Nephron progenitor cell (in vitro differentiated cells): Measurements from ENCODE around the gene MAP3K1.

ENCODE experiments used
- DNase-seq: peaks from one replicate; pipeline ENCODE4 v3.0.0; 2021
- H3K27ac Mint-ChIP-seq: 2 replicates; pipeline ENCODE4 v1.8.0; 2021; ENCODE audit warnings: mild to moderate bottlenecking, moderate library complexity, mixed read lengths
- H3K27me3 Mint-ChIP-seq: 2 replicates; pipeline ENCODE4 v1.8.0; 2021; ENCODE audit warnings: mild to moderate bottlenecking, low read depth, mixed read lengths; ENCODE audit not compliant: poor library complexity
- H3K36me3 Mint-ChIP-seq: 2 replicates; pipeline ENCODE4 v1.8.0; 2021; ENCODE audit warnings: low read depth, mixed read lengths
- H3K4me1 Mint-ChIP-seq: 2 replicates; pipeline ENCODE4 v1.8.0; 2021; ENCODE audit warnings: mixed read lengths
- H3K4me3 Mint-ChIP-seq: 2 replicates; pipeline ENCODE4 v1.8.0; 2021; ENCODE audit warnings: mild to moderate bottlenecking, moderate library complexity, mixed read lengths
- H3K9me3 Mint-ChIP-seq: 2 replicates; pipeline ENCODE4 v1.8.0; 2021; ENCODE audit warnings: mild to moderate bottlenecking, moderate library complexity, mixed read lengths
- CTCF ChIP-seq: fragments of 200-600 bp; sonication (generic); IDR thresholded peaks from 2 replicates; pipeline ENCODE4 v1.5.0; 2021; ENCODE audit warnings: antibody characterized with exemption

MAP3K1 gene

GRCh38 chr5:56812110-56812509 is 3.2 kb upstream of the MAP3K1 start:
- H3K27ac Mint-ChIP-seq, result no peak overlapping the region
- DNase-seq, result no peak
- no peaks in the 10 kb centered on the region for H3K36me3 Mint-ChIP-seq
- no peak overlapping the region for H3K4me3 Mint-ChIP-seq
- H3K27me3 Mint-ChIP-seq, result peaks cover 16% of the 10 kb centered on the region
- no peak for TF ChIP-seq CTCF
- H3K9me3 Mint-ChIP-seq, result no peaks in the 10 kb centered on the region
- H3K4me1 Mint-ChIP-seq, result peaks cover 10% of the 10 kb centered on the region

GRCh38 chr5:56813302-56813701 is 2.0 kb upstream of the MAP3K1 start:
- no peaks in the 10 kb centered on the region for H3K36me3 Mint-ChIP-seq
- no peak overlapping the region for H3K27ac Mint-ChIP-seq
- H3K4me3 Mint-ChIP-seq, result peak overlapping the region; percentile 36

GRCh38 chr5:56814361-56814962 is 887 bp upstream of the MAP3K1 start:
- no peaks in the 10 kb centered on the region for H3K9me3 Mint-ChIP-seq
- peak; percentile 47 for DNase-seq
- TF ChIP-seq CTCF, result no peak
- H3K27ac Mint-ChIP-seq, result peak overlapping the region; percentile 89
- H3K4me1 Mint-ChIP-seq, result peaks cover 33% of the 10 kb centered on the region
- H3K27me3 Mint-ChIP-seq, result peaks cover 16% of the 10 kb centered on the region
- H3K4me3 Mint-ChIP-seq, result peak overlapping the region; percentile 87
- no peaks in the 10 kb centered on the region for H3K36me3 Mint-ChIP-seq

More at GRCh38 chr5:56813302-56813701, 2.0 kb upstream of the MAP3K1 start:
- no peak for TF ChIP-seq CTCF
- Mint-ChIP-seq H3K27me3 (peaks cover 16% of the 10 kb centered on the region), H3K9me3 (no peaks in the 10 kb centered on the region), H3K4me1 (peaks cover 21% of the 10 kb centered on the region)
- DNase-seq, result no peak

GRCh38 chr5:56815658-56816545 is 553 bp downstream of the MAP3K1 start:
- Mint-ChIP-seq H3K9me3 (no peaks in the 10 kb centered on the region), H3K27ac (no peak overlapping the region), H3K4me1 (peaks cover 36% of the 10 kb centered on the region), H3K27me3 (peaks cover 16% of the 10 kb centered on the region), H3K36me3 (peaks cover 6% of the 10 kb centered on the region), H3K4me3 (peak overlapping the region; percentile 87)
- no peak for DNase-seq
- TF ChIP-seq CTCF, result no peak

GRCh38 chr5:56816546-56817081 is 1.3 kb downstream of the MAP3K1 start:
- Mint-ChIP-seq H3K9me3 (no peaks in the 10 kb centered on the region), H3K27ac (peak overlapping the region; percentile 57), H3K4me3 (peak overlapping the region; percentile 87), H3K4me1 (peaks cover 36% of the 10 kb centered on the region), H3K36me3 (peaks cover 10% of the 10 kb centered on the region), H3K27me3 (peaks cover 18% of the 10 kb centered on the region)
- peak; percentile 68 for DNase-seq
- no peak for TF ChIP-seq CTCF
